NCI-H2227 treated with DMSO at 0.1 percent for 48 hours (cell line): ENCODE data around the gene L3MBTL1.
"Not testable (repeated sequence)": the region's sequence is repeated elsewhere in the genome, so short reads cannot be mapped to it uniquely, and the experiment has no call there.

Experiments
- DNase-seq: peaks from one replicate; lab custom pipeline; 2025; lab: John Stamatoyannopoulos, UW

L3MBTL1 gene

GRCh38 chr20:43559147-43559987, 51.9 kb downstream of the L3MBTL1 start:
- no peak for DNase-seq

GRCh38 chr20:43560974-43561373, 53.5 kb downstream of the L3MBTL1 start:
- no peak for DNase-seq

- DNase-seq = no peak
Measured at GRCh38 chr20:43563429-43563828, 55.9 kb downstream of the L3MBTL1 start.

- DNase-seq = no peak
Measured at GRCh38 chr20:43563991-43564390, 56.5 kb downstream of the L3MBTL1 start.

- no peak for DNase-seq
Measured at GRCh38 chr20:43564455-43564854, 57.0 kb downstream of the L3MBTL1 start.

GRCh38 chr20:43564993-43565757, 57.7 kb downstream of the L3MBTL1 start:
- DNase-seq = no peak

GRCh38 chr20:43565758-43566104, 58.2 kb downstream of the L3MBTL1 start:
- no peak for DNase-seq

GRCh38 chr20:43567477-43567876, 60.0 kb downstream of the L3MBTL1 start:
- no peak for DNase-seq

- DNase-seq = no peak
Measured at GRCh38 chr20:43568706-43569105, 61.2 kb downstream of the L3MBTL1 start.

- DNase-seq = no peak
Measured at GRCh38 chr20:43569282-43569681, 61.8 kb downstream of the L3MBTL1 start.

- no peak for DNase-seq
Measured at GRCh38 chr20:43570496-43570895, 63.0 kb downstream of the L3MBTL1 start.

GRCh38 chr20:43571310-43571709, 63.8 kb downstream of the L3MBTL1 start:
- DNase-seq = no peak

GRCh38 chr20:43571771-43572170, 64.3 kb downstream of the L3MBTL1 start:
- DNase-seq = no peak

GRCh38 chr20:43572891-43573290, 65.4 kb downstream of the L3MBTL1 start:
- DNase-seq = no peak

- no peak for DNase-seq
Measured at GRCh38 chr20:43576108-43576507, 68.6 kb downstream of the L3MBTL1 start.

GRCh38 chr20:43579861-43580793, 72.6 kb downstream of the L3MBTL1 start:
- DNase-seq = no peak

- no peak for DNase-seq
Measured at GRCh38 chr20:43583133-43583864, 75.8 kb downstream of the L3MBTL1 start.

GRCh38 chr20:43583982-43584432, 76.5 kb downstream of the L3MBTL1 start:
- no peak for DNase-seq

- DNase-seq = no peak
Measured at GRCh38 chr20:43584448-43585136, 77.1 kb downstream of the L3MBTL1 start.

GRCh38 chr20:43586641-43587040, 79.1 kb downstream of the L3MBTL1 start:
- no peak for DNase-seq

GRCh38 chr20:43588526-43588925, 81.0 kb downstream of the L3MBTL1 start:
- DNase-seq = not testable (repeated sequence)
